ENCODE results near the gene RAB33B.
"Not testable (repeated sequence)": the region's sequence is repeated elsewhere in the genome, so short reads cannot be mapped to it uniquely, and the experiment has no call there.

Gene RAB33B

GRCh38 chr4:139443661-139444060 lies 10.3 kb upstream of the RAB33B start:
- no peaks in the 10 kb centered on the region for H3K9me2 ChIP-seq (ENCODE audit: low read depth, low read length)
- no peak overlapping the region for H3K27ac ChIP-seq (ENCODE audit: low read depth, low read length, poor library complexity, severe bottlenecking)
- TF ChIP-seq EZH2 (IDR thresholded peaks at IDR 0.05; ENCODE audit: borderline replicate concordance, low read length) (no peak), CTCF (IDR thresholded peaks at IDR 0.05; ENCODE audit: low read length) (no peak)

GRCh38 chr4:139444881-139445280 lies 9.0 kb upstream of the RAB33B start:
- H3K27ac ChIP-seq (ENCODE audit: low read depth, low read length, poor library complexity, severe bottlenecking); H3K36me3 ChIP-seq (ENCODE audit: insufficient read depth, low read length); H3K4me3 ChIP-seq (ENCODE audit: low read depth, low read length, poor library complexity, severe bottlenecking); H3F3A ChIP-seq (ENCODE audit: insufficient read depth, low read length); H3K9me2 ChIP-seq (ENCODE audit: low read depth, low read length); H3K79me2 ChIP-seq (ENCODE audit: insufficient read depth, low read length); H4K20me1 ChIP-seq (ENCODE audit: insufficient read depth, low read length); H3K4me2 ChIP-seq (ENCODE audit: low read length); H2AFZ ChIP-seq (ENCODE audit: low read length); H3K9me3 ChIP-seq (ENCODE audit: low read length); H3K27me3 ChIP-seq (ENCODE audit: insufficient read depth, low read length); H3K9ac ChIP-seq (ENCODE audit: low read length); H3K4me1 ChIP-seq (ENCODE audit: insufficient read depth, low read length, severe bottlenecking): not testable (repeated sequence)

More at GRCh38 chr4:139443661-139444060, 10.3 kb upstream of the RAB33B start:
- Histone ChIP-seq H3K4me3 (ENCODE audit: low read depth, low read length, poor library complexity, severe bottlenecking) (no peak overlapping the region), H3K9me3 (ENCODE audit: low read length) (peaks cover 9% of the 10 kb centered on the region; the same call in 1 of the 2 replicates), H2AFZ (ENCODE audit: low read length) (no peak overlapping the region), H3K9ac (ENCODE audit: low read length) (no peak overlapping the region), H3K27me3 (ENCODE audit: insufficient read depth, low read length) (no peaks in the 10 kb centered on the region), H4K20me1 (ENCODE audit: insufficient read depth, low read length) (no peaks in the 10 kb centered on the region), H3K4me2 (ENCODE audit: low read length) (no peak overlapping the region), H3K79me2 (ENCODE audit: insufficient read depth, low read length) (no peaks in the 10 kb centered on the region), H3K36me3 (ENCODE audit: insufficient read depth, low read length) (peaks cover 6% of the 10 kb centered on the region; the same call in 1 of the 2 replicates), H3K4me1 (ENCODE audit: insufficient read depth, low read length, severe bottlenecking) (no peaks in the 10 kb centered on the region), H3F3A (ENCODE audit: insufficient read depth, low read length) (no peaks in the 10 kb centered on the region)

- H3K4me2 ChIP-seq (ENCODE audit: low read length); H3F3A ChIP-seq (ENCODE audit: insufficient read depth, low read length): not testable (repeated sequence)
Measured at GRCh38 chr4:139447078-139447477, 6.8 kb upstream of the RAB33B start.

GRCh38 chr4:139450586-139450985 lies 3.3 kb upstream of the RAB33B start:
- H3K27ac ChIP-seq (ENCODE audit: low read depth, low read length, poor library complexity, severe bottlenecking) = no peak overlapping the region

More at GRCh38 chr4:139447078-139447477, 6.8 kb upstream of the RAB33B start:
- not testable (repeated sequence) for H3K9me3 ChIP-seq (ENCODE audit: low read length); H2AFZ ChIP-seq (ENCODE audit: low read length); H3K4me3 ChIP-seq (ENCODE audit: low read depth, low read length, poor library complexity, severe bottlenecking); H3K27me3 ChIP-seq (ENCODE audit: insufficient read depth, low read length); H3K9me2 ChIP-seq (ENCODE audit: low read depth, low read length); H3K9ac ChIP-seq (ENCODE audit: low read length); H3K4me1 ChIP-seq (ENCODE audit: insufficient read depth, low read length, severe bottlenecking); H3K79me2 ChIP-seq (ENCODE audit: insufficient read depth, low read length); H3K27ac ChIP-seq (ENCODE audit: low read depth, low read length, poor library complexity, severe bottlenecking); H3K36me3 ChIP-seq (ENCODE audit: insufficient read depth, low read length); H4K20me1 ChIP-seq (ENCODE audit: insufficient read depth, low read length)

More at GRCh38 chr4:139450586-139450985, 3.3 kb upstream of the RAB33B start:
- H3K4me2 ChIP-seq (ENCODE audit: low read length) = no peak overlapping the region
- no peak overlapping the region for H2AFZ ChIP-seq (ENCODE audit: low read length)
- no peaks in the 10 kb centered on the region for H3K27me3 ChIP-seq (ENCODE audit: insufficient read depth, low read length)
- no peaks in the 10 kb centered on the region for H3F3A ChIP-seq (ENCODE audit: insufficient read depth, low read length)
- H3K79me2 ChIP-seq (ENCODE audit: insufficient read depth, low read length) = peaks cover 19% of the 10 kb centered on the region
- H3K36me3 ChIP-seq (ENCODE audit: insufficient read depth, low read length) = no peaks in the 10 kb centered on the region
- no peaks in the 10 kb centered on the region for H3K9me3 ChIP-seq (ENCODE audit: low read length)
- peaks cover 23% of the 10 kb centered on the region for H3K4me1 ChIP-seq (ENCODE audit: insufficient read depth, low read length, severe bottlenecking)
- no peak for TF ChIP-seq EZH2 (IDR thresholded peaks at IDR 0.05; ENCODE audit: borderline replicate concordance, low read length)
- no peak for TF ChIP-seq CTCF (IDR thresholded peaks at IDR 0.05; ENCODE audit: low read length)
- no peak overlapping the region for H3K9ac ChIP-seq (ENCODE audit: low read length)
- no peak overlapping the region for H3K4me3 ChIP-seq (ENCODE audit: low read depth, low read length, poor library complexity, severe bottlenecking)
- H4K20me1 ChIP-seq (ENCODE audit: insufficient read depth, low read length) = no peaks in the 10 kb centered on the region
- no peaks in the 10 kb centered on the region for H3K9me2 ChIP-seq (ENCODE audit: low read depth, low read length)

Data from OCI-LY1 (cell line).